Neural cell (in vitro differentiated cells): Measurements from ENCODE around the gene SLCO4A1. TPM values are rescaled to one million over a fixed set of nuclear protein-coding genes. Genes with fewer than 3 reads are reported as not detected.

Source experiments
- H2AFZ ChIP-seq: fragments of 200-600, 300-800 bp; sonication (generic), shearing (Covaris generic); 2 replicates; pipeline ENCODE4 v1.6.0; 2014; ENCODE audit warnings: low read depth, mild to moderate bottlenecking, antibody characterized with exemption, low read length, moderate library complexity
- H3F3A ChIP-seq: fragments of 200-600 bp; shearing (Covaris generic); 2 replicates; pipeline ENCODE4 v1.6.1; 2016; ENCODE audit warnings: mild to moderate bottlenecking, moderate library complexity, mixed read lengths, antibody characterized with exemption, low read length; ENCODE audit not compliant: insufficient read depth, poor library complexity, severe bottlenecking
- H3K27ac ChIP-seq: fragments of 200-600, 300-800 bp; sonication (generic), shearing (Covaris generic); 2 replicates; pipeline ENCODE4 v1.5.1; 2014; ENCODE audit warnings: mild to moderate bottlenecking, low read length, moderate library complexity
- H3K27me3 ChIP-seq: fragments of 300-800, 200-600 bp; sonication (generic), shearing (Covaris generic); 2 replicates; pipeline ENCODE4 v1.6.0; 2014; ENCODE audit warnings: mild to moderate bottlenecking, low read depth, low read length, moderate library complexity; ENCODE audit not compliant: insufficient read depth
- H3K36me3 ChIP-seq: fragments of 300-800, 200-600 bp; sonication (generic), shearing (Covaris generic); 2 replicates; pipeline ENCODE4 v1.5.1; 2014; ENCODE audit warnings: mild to moderate bottlenecking, antibody characterized with exemption, low read length, moderate library complexity; ENCODE audit not compliant: insufficient read depth
- H3K4me2 ChIP-seq: fragments of 300-800, 200-600 bp; sonication (generic), shearing (Covaris generic); 2 replicates; pipeline ENCODE4 v1.6.0; 2014; ENCODE audit warnings: mild to moderate bottlenecking, low read length
- H3K4me3 ChIP-seq: fragments of 300-800, 200-600 bp; sonication (generic), shearing (Covaris generic); 2 replicates; pipeline ENCODE4 v1.5.1; 2014; ENCODE audit warnings: mild to moderate bottlenecking, low read length, moderate library complexity
- H3K79me2 ChIP-seq: fragments of 200-600 bp; shearing (Covaris generic); replicated peaks from 2 replicates; pipeline ENCODE4 v1.6.0; 2014; ENCODE audit warnings: mild to moderate bottlenecking, low read length, moderate library complexity; ENCODE audit not compliant: insufficient read depth
- H3K9ac ChIP-seq: fragments of 300-800, 200-600 bp; sonication (generic), shearing (Covaris generic); 2 replicates; pipeline ENCODE4 v1.6.1; 2016; ENCODE audit warnings: mild to moderate bottlenecking, low read length, mixed read lengths
- H3K9me2 ChIP-seq: fragments of 200-600 bp; shearing (Covaris generic); 2 replicates; pipeline ENCODE4 v1.6.1; 2016; ENCODE audit warnings: mild to moderate bottlenecking, low read length, mixed read lengths; ENCODE audit not compliant: insufficient read depth
- H3K9me3 ChIP-seq: fragments of 200-600, 300-800 bp; sonication (generic), shearing (Covaris generic); 2 replicates; pipeline ENCODE4 v1.6.1; 2016; ENCODE audit warnings: mild to moderate bottlenecking, mixed run types, low read length, moderate library complexity, mixed read lengths
- H4K20me1 ChIP-seq: fragments of 200-600 bp; shearing (Covaris generic); 2 replicates; pipeline ENCODE4 v1.6.1; 2016; ENCODE audit warnings: mild to moderate bottlenecking, mixed run types; ENCODE audit not compliant: insufficient read depth
- EP300 ChIP-seq: fragments of 450-650 bp; conservative IDR thresholded peaks from 2 replicates; pipeline ENCODE4 v1.6.1; 2014; ENCODE audit warnings: antibody characterized with exemption, mild to moderate bottlenecking, moderate library complexity; ENCODE audit not compliant: poor library complexity, severe bottlenecking
- EZH2 ChIP-seq: fragments of 200-600, 300-800 bp; shearing (Covaris generic), sonication (generic); IDR thresholded peaks from 2 replicates; pipeline ENCODE4 v1.6.1; 2014; ENCODE audit warnings: antibody characterized with exemption, low read length, borderline replicate concordance, mild to moderate bottlenecking; ENCODE audit not compliant: insufficient read depth, poor library complexity, severe bottlenecking
- MXI1 ChIP-seq: fragments of 450-650 bp; conservative IDR thresholded peaks from 2 replicates; pipeline ENCODE4 v1.6.1; 2014; ENCODE audit warnings: antibody characterized with exemption, mild to moderate bottlenecking; ENCODE audit not compliant: poor library complexity, severe bottlenecking
- POLR2AphosphoS5 ChIP-seq: IDR thresholded peaks from 2 replicates; pipeline ENCODE4 v1.6.1; 2012
- RAD21 ChIP-seq: fragments of 450-650 bp; conservative IDR thresholded peaks from 2 replicates; pipeline ENCODE4 v1.6.1; 2014; ENCODE audit warnings: antibody characterized with exemption, mild to moderate bottlenecking, moderate library complexity
- TAF1 ChIP-seq: IDR thresholded peaks from 2 replicates; pipeline ENCODE4 v1.6.1; 2012; ENCODE audit warnings: low read depth
- polyA plus RNA-seq: library from polyadenylated mRNA; depleted of rRNA; stranded (reverse); fragments of >200 nt; gene quantifications from 2 replicates; pipeline ENCODE4 v1.2.3, GENCODE V29; 2014
- TF ChIP-seq, protein P1 (sequence below): IDR thresholded peaks from 2 replicates; pipeline ENCODE4 v1.6.1; 2012; ENCODE audit warnings: borderline replicate concordance
- TF ChIP-seq, protein P2 (sequence below): fragments of 450-650 bp; IDR thresholded peaks from 2 replicates; pipeline ENCODE4 v1.5.1; 2014; ENCODE audit warnings: antibody characterized with exemption, mild to moderate bottlenecking, moderate library complexity; ENCODE audit not compliant: poor library complexity, severe bottlenecking

Gene SLCO4A1
- polyA plus RNA-seq, 1 donor from 2014 or later = 3.5 TPM

DNA sequence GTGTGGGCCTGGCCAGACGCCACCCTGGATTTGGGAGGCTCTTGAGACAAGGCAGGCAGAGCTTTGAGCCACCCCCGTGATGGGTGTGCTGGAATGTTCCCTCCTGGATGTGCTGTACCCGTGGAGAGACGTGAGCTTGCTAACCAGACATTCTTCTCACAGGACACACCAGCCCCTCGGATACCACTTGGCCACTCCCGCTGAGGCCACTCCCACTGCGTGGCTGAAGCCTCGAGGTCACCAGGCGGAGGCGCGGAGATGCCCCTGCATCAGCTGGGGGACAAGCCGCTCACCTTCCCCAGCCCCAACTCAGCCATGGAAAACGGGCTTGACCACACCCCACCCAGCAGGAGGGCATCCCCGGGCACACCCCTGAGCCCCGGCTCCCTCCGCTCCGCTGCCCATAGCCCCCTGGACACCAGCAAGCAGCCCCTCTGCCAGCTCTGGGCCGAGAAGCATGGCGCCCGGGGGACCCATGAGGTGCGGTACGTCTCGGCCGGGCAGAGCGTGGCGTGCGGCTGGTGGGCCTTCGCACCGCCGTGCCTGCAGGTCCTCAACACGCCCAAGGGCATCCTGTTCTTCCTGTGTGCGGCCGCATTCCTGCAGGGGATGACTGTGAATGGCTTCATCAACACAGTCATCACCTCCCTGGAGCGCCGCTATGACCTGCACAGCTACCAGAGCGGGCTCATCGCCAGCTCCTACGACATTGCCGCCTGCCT, 14.1 kb downstream of the SLCO4A1 start:
- Histone ChIP-seq H3K27ac (no peak overlapping the region), H3K27me3 (no peaks in the 10 kb centered on the region), H3K9ac (no peak overlapping the region), H4K20me1 (no peaks in the 10 kb centered on the region), H3K36me3 (no peaks in the 10 kb centered on the region), H2AFZ (no peak overlapping the region), H3K4me3 (no peak overlapping the region), H3K4me2 (no peak overlapping the region), H3K9me3 (no peaks in the 10 kb centered on the region), H3K9me2 (no peaks in the 10 kb centered on the region), H3K79me2 (no peaks in the 10 kb centered on the region), H3F3A (no peaks in the 10 kb centered on the region)
- TF ChIP-seq, protein P1, sequence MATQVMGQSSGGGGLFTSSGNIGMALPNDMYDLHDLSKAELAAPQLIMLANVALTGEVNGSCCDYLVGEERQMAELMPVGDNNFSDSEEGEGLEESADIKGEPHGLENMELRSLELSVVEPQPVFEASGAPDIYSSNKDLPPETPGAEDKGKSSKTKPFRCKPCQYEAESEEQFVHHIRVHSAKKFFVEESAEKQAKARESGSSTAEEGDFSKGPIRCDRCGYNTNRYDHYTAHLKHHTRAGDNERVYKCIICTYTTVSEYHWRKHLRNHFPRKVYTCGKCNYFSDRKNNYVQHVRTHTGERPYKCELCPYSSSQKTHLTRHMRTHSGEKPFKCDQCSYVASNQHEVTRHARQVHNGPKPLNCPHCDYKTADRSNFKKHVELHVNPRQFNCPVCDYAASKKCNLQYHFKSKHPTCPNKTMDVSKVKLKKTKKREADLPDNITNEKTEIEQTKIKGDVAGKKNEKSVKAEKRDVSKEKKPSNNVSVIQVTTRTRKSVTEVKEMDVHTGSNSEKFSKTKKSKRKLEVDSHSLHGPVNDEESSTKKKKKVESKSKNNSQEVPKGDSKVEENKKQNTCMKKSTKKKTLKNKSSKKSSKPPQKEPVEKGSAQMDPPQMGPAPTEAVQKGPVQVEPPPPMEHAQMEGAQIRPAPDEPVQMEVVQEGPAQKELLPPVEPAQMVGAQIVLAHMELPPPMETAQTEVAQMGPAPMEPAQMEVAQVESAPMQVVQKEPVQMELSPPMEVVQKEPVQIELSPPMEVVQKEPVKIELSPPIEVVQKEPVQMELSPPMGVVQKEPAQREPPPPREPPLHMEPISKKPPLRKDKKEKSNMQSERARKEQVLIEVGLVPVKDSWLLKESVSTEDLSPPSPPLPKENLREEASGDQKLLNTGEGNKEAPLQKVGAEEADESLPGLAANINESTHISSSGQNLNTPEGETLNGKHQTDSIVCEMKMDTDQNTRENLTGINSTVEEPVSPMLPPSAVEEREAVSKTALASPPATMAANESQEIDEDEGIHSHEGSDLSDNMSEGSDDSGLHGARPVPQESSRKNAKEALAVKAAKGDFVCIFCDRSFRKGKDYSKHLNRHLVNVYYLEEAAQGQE = no peak

DNA sequence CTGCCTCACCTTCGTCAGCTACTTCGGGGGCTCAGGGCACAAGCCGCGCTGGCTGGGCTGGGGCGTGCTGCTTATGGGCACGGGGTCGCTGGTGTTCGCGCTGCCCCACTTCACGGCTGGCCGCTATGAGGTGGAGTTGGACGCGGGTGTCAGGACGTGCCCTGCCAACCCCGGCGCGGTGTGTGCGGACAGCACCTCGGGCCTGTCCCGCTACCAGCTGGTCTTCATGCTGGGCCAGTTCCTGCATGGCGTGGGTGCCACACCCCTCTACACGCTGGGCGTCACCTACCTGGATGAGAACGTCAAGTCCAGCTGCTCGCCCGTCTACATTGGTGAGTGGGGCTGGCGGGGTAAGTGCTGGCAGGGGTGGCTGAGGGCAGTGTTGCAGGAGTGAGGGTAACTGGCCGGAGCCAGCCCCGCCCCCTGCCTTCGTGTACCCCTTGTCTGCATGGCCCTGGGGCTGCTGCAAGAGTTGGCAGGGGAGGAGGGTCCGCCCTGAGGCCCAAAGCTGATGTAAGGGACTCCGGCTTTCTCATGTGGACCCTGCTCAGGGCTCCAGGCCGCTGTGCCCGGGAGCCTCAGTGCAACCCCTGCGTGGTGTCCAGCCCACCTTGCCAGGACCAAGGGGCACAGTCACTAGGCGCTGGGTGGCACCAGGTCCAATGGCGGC, 14.8 kb downstream of the SLCO4A1 start:
- Histone ChIP-seq H3K27ac (no peak overlapping the region), H3K36me3 (no peaks in the 10 kb centered on the region), H3K27me3 (no peaks in the 10 kb centered on the region), H4K20me1 (no peaks in the 10 kb centered on the region), H3K9me2 (no peaks in the 10 kb centered on the region), H3K9me3 (no peaks in the 10 kb centered on the region), H3K79me2 (no peaks in the 10 kb centered on the region), H3K4me3 (no peak overlapping the region), H3K4me2 (no peak overlapping the region), H2AFZ (no peak overlapping the region), H3K9ac (no peak overlapping the region), H3F3A (no peaks in the 10 kb centered on the region)
- no peak for TF ChIP-seq EZH2
- TF ChIP-seq, protein P1 = no peak
- no peak for TF ChIP-seq MXI1
- no peak for TF ChIP-seq RAD21
- TF ChIP-seq TAF1 = no peak
- TF ChIP-seq POLR2AphosphoS5 = no peak
- no peak for TF ChIP-seq EP300
- TF ChIP-seq, protein P2, sequence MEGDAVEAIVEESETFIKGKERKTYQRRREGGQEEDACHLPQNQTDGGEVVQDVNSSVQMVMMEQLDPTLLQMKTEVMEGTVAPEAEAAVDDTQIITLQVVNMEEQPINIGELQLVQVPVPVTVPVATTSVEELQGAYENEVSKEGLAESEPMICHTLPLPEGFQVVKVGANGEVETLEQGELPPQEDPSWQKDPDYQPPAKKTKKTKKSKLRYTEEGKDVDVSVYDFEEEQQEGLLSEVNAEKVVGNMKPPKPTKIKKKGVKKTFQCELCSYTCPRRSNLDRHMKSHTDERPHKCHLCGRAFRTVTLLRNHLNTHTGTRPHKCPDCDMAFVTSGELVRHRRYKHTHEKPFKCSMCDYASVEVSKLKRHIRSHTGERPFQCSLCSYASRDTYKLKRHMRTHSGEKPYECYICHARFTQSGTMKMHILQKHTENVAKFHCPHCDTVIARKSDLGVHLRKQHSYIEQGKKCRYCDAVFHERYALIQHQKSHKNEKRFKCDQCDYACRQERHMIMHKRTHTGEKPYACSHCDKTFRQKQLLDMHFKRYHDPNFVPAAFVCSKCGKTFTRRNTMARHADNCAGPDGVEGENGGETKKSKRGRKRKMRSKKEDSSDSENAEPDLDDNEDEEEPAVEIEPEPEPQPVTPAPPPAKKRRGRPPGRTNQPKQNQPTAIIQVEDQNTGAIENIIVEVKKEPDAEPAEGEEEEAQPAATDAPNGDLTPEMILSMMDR = no peak
